Measurements from ENCODE around the gene PMF1.

Gene PMF1

DNA sequence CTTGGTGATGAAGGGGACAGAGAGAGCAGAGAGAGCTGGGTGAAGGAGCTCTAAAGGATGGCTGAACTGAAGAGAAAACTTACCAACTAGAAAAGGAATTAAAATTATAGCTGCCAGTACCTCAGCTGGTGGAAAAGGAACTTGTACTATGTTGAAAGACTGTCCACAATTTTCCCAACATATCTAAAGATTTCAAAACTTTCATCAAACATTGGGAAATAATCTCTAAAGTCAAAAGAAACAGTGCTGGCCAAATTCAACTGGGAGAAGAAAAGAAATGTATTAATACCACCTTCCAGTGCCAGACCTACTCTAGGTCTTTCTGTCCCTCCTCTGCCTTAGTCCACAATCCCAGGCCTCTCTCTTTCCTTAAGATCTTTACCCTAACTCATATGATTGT is 63.7 kb downstream of the PMF1 start:
- DNase-seq: no peak

GRCh38 chr1:156276966-156277381 is 64.2 kb downstream of the PMF1 start:
- DNase-seq: no peak

GRCh38 chr1:156279837-156280236 is 67.0 kb downstream of the PMF1 start:
- DNase-seq: no peak

GRCh38 chr1:156281281-156281680 is 68.5 kb downstream of the PMF1 start:
- no peak for DNase-seq

DNA sequence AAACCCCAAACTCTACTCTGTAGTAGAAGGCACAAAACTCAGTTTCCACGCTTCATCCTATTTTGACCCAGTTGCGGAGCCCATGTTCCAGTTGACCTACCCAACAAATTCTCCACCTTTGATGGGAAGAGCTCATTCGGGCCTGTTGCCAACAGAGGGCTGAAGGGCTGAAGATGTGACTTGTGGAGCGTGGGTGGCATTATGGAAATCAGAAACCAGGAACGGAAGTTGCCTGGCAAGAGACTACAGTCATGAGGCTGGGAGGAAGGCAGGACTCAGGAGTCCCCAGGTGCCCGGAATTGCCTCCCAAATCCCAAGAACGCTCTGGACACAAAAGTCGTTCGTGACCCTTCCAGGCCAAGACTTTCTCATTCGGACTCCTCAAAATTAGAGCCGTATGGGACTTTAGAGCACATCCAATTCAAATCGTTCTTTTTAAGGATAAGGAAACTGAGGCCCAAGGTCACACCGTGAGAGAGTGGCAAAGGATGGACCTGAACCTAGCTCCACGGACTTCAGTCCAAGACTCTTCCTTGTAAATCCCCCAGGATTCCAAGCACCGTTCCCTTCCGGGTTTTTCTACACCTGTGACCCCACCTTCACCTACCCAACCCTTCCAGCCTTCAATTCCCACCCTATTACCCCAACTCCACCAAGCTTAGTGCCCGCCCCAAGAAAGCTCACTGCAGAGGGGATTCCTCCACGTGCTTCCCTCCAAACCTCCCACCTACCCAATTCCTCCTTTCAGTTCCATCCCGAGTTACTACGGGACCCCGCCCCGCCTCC is 69.1 kb downstream of the PMF1 start:
- no peak for DNase-seq

DNA sequence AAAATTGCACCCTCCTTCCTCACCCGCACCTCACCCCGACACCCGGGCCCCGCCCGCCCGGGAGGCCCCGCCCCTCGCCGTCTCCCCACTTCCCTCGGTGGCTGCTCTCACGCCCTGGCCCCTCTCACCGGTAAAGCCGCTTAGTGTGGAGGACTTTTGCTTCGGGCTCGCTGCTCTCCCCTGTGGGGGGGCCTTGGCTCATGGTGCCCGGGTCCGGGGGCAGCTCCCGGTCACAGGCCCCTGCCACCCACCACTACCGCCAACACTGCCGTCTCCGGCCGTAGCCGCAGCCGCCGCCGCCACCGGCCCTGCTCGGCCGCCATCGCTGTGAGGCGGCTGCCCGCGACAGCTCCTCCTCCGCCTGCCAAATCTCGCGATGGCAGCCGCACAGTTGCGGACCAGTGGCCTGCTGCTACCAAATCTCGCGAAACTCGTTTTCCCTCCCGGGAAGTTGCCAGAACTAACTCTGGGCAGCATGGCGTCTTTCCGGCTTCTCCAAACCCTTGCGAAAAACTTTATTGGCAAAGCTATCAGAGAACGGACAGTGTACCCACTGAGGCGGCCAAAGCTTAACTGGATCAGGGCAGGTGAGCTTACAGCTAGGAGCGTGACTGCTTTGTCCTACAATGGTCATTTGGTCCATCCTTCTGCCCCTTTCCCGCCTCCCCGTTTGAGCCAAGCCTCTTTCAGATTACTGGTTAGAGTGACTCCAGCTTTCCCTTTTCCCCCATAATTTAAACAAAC is 69.8 kb downstream of the PMF1 start, which contains the start of gene SMG5:
Gene SMG5, minus strand, starts transcription at position 347 of the 744 bp plus-strand sequence. Its CDS starts 145 bp downstream, at position 202.
- DNase-seq: peak; percentile 99

- no peak for DNase-seq
Observed at GRCh38 chr1:156283521-156283920, 70.7 kb downstream of the PMF1 start.

DNA sequence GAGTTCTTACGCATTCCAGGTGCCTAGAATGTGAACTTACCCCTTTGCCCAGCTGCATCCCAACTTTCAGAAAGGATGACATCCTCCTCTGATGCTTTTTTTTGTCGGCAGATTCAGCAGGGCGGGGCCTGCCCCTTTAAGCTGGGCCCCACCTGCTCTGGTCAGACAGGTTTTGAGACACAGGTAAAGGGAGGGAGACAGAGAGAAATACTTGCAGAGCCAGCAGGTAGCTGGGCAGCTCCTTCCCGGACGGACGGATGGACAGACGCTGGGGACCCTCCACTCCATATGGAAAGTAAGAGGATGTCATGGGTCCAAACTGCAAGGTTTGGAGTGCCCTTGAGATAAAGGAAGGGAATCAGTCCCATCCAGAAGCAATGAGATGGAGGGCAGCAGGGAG is 71.3 kb downstream of the PMF1 start, which contains the start of gene TMEM79:
Gene TMEM79, plus strand, starts transcription at position 214 of the 400 bp plus-strand sequence. CDS start 902 bp downstream, outside the sequence.
- no peak for DNase-seq

DNA sequence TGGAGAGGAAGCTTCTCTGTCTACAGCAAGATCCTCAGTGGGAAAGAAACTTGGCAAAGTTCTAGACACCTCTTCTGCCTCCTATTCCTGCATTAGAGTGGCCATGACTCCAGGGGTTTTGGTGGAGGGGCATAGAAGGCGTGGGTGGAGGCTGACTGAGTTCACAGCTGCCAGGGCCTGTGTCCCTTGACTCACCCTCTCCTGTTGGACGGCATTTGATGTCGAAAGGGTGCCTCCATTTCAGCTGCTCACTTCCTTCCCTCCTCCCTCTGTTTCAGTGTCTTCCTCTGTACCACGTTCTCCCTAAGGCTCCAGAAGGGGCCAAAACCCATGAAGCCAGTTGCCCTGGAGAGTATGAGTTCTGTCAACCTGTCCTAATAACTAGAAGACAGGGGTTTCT is 72.0 kb downstream of the PMF1 start:
- DNase-seq: no peak

- DNase-seq: no peak
Observed at GRCh38 chr1:156285437-156285836, 72.6 kb downstream of the PMF1 start.

DNA sequence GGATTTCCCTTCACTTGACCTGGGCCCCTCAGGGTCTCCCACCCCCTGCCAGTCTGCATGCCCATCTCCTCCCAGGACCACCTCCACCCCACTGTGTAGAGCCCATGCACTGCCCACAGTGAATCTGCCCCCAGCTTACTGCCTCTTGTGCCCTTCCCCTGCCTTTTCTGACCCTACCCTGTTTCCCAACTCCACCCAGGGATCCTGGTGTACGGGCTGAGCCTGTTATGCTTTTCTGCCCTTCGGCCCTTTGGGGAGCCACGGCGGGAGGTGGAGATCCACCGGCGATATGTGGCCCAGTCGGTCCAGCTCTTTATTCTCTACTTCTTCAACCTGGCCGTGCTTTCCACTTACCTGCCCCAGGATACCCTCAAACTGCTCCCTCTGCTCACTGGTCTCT is 73.3 kb downstream of the PMF1 start:
- DNase-seq: no peak
